HG03457 (cell line): ENCODE measurements around the gene MARK1.
A peak's percentile ranks its signal among the peaks of the same experiment; 100 is the strongest.

Experiments
- ATAC-seq: cut with Tn5 transposase; IDR thresholded peaks from one replicate; pipeline ENCODE4 v1.9.1; 2021; ENCODE audit warnings: moderate number of reproducible peaks; ENCODE audit not compliant: unreplicated experiment

Gene MARK1

GRCh38 chr1:220687809-220688208, 159.9 kb downstream of the MARK1 start:
- no peak for ATAC-seq

GRCh38 chr1:220689666-220690065, 161.7 kb downstream of the MARK1 start:
- ATAC-seq: no peak

DNA sequence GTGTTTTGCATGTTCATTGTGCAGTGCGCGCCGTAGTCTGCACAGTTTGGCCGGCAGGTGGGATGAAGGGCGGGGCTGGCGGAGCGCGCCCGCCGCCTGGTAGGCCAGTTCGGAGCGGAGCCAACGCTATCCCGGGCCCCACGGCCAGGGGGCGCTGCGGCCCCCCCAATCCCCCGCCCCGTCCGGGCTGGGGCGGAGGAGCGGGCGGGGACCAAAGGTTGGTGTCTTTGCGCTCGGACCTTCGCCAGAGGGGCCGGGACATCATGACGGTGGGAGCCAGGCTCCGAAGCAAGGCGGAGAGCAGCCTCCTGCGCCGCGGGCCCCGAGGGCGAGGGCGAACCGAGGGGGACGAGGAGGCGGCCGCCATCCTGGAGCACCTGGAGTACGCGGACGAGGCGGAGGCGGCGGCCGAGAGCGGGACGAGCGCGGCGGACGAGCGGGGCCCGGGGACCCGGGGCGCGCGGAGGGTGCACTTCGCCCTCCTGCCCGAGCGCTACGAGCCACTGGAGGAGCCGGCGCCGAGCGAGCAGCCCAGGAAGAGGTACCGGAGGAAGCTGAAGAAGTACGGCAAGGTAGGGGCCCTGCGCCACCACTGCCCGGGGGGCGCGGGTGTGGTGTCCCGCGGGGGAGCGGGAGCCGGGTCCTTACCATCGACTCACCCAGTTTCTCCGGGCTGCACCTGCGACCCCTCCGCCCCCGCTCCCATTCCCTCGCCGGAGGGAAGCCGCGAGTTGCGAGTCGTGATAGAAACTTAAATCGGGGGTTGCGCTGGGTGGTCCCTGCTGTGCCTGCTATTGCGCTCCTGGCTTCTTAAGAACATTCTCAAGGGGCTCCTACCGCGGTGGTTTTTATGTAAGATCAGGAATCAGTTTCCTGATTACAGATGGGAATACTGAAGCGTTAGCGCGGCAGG, 162.5 kb downstream of the MARK1 start, which contains the start of gene C1orf115:
Gene C1orf115, plus strand, starts transcription at position 224 of the 913 bp plus-strand sequence. Its CDS starts 40 bp downstream, at position 264.
- ATAC-seq: peak; percentile 99

GRCh38 chr1:220691053-220691684, 163.2 kb downstream of the MARK1 start:
- no peak for ATAC-seq

GRCh38 chr1:220692436-220693228, 164.7 kb downstream of the MARK1 start:
- no peak for ATAC-seq

GRCh38 chr1:220694866-220695382, 167.0 kb downstream of the MARK1 start:
- ATAC-seq: no peak

GRCh38 chr1:220695426-220695825, 167.5 kb downstream of the MARK1 start:
- no peak for ATAC-seq

- ATAC-seq: no peak
These were observed 168.4 kb downstream of the MARK1 start for GRCh38 chr1:220696226-220696862.

DNA sequence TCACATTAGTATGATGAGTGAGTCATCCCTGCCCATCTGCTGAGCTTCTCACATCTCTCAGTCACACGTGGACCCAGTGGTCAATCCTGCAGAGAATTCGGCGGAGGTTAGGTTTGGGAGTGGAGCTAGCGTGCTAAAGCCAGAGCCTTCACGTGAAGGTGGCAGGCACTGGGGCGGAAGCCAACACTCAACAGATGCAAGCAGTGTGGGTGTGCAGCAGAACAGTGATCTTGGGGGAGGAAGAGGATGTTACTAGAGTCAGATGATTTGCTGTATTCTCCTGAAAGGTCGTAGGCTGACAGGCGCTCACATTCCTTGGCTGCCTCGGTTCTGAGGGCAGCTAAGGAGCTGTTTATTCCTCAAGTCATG, 168.9 kb downstream of the MARK1 start:
- ATAC-seq: no peak

DNA sequence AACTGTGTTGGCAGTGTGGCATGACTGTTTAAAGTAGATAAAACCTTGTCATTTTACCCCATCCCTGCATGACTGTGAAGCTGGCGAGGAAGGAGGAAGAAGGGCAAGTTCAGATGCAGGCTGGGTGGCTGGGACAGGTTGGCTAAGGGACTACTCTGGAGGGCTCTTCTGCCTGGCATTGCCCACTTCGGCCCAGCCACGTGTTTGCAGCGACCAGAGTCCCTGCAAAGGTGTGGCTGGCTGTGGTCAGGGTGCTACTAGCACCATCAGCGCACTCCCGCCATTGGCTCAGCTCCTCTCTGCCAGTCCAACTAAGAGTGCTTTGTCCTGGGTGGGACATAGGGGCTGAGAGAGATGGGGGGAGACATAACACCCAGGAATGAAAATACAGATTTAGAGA, 169.4 kb downstream of the MARK1 start:
- ATAC-seq: no peak

- no peak for ATAC-seq
These were observed 170.7 kb downstream of the MARK1 start for GRCh38 chr1:220698607-220699016.

- no peak for ATAC-seq
These were observed 171.1 kb downstream of the MARK1 start for GRCh38 chr1:220699044-220699443.

DNA sequence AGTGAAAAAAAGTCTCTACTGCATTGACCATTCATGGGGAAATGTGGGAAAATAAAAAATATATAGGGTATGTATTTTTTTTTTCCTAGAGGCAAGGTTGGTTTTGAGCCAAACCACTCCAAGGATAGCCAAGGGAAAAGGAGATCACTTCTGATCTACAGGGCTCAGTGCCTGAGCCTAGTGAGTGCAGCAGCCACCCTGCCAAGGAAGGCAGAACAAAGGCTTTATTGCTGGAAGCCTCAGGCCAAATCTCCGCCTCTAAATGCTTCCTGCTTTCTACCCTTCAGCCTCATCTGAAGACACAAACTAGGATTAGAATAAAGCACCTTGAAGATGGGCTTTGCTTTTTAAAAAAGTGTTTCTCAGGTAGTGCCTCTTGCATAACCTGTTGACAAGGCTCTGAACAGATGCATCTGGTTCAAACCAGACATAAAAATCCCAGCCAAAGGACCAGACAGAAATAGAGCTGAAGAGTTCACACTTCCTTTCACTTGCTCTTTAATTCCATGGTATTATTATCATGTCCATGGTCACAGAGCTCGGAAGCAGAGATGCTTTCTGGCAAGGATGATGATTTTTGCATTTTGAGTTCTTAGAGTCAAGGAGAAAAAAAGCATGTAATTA, 172.7 kb downstream of the MARK1 start:
- ATAC-seq: no peak

DNA sequence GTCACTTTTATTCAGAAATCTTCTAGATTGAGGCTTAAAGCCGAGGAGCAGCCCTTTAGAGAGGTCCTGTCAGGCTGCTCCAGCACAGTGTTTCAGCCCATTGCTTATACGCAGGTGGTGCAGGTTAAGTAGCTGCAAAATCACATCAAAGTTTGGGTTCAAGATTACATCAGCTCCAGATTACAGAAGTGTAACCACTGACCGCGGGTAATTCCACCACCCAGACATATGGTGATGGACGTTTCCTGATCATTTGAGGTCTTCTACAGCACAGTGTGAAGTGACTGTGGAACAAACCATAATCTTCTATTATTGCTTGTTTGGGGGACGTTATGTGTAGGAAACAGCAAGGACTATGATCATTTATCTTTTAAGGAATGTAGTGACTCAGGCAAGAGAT, 174.0 kb downstream of the MARK1 start:
- no peak for ATAC-seq

GRCh38 chr1:220702733-220703270, 174.9 kb downstream of the MARK1 start:
- ATAC-seq: no peak

DNA sequence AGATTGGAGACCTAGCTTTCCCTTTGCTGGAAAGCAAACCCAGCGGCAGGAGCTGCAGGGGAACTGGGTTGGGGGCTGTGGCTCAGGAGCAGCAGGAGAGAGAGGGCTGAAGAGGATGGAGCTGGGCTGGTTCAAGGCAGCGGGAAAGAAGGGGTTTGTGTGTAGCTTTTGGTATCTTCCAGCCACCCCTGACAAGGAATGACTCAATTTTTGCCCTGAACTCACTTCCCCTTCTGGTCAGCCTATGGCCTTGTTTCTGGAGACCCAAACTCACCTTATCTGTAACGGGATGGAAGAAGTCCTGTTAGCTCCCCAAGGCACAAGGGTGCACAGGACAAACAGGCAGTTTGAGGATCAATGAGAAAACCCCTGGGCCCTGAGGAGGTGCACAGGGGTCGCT, 175.4 kb downstream of the MARK1 start:
- ATAC-seq: no peak

- no peak for ATAC-seq
These were observed 177.8 kb downstream of the MARK1 start for GRCh38 chr1:220705782-220706181.

GRCh38 chr1:220706480-220706879, 178.5 kb downstream of the MARK1 start:
- ATAC-seq: no peak

DNA sequence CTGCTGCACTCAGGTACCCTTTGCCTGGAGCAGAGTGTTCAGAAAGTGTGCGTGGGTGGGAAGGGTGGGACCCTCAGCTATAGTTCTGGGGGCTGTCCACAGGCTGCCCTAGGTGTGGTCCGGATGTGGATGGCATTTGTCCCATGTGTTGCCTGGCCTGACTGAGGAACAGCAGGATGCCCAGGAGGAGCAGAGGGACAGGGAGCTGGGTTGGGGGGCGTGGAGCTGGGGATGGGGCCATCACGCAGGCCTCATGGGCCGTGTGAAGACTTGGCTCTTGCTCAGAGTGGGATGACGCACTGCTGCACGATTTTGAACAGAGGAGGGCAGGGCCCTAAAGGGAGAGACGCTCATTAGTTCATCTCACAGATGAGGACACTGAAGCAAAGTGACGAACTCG, 179.2 kb downstream of the MARK1 start:
- no peak for ATAC-seq

- ATAC-seq: no peak
These were observed 180.3 kb downstream of the MARK1 start for GRCh38 chr1:220708244-220708643.
